Osteocyte (in vitro differentiated cells): ENCODE measurements around the gene C9orf85. TPM values are rescaled to one million over a fixed set of nuclear protein-coding genes. Genes with fewer than 3 reads are reported as not detected.
"Not testable (repeated sequence)": the region's sequence is repeated elsewhere in the genome, so short reads cannot be mapped to it uniquely, and the experiment has no call there.

Source experiments
- DNase-seq: peaks from one replicate; pipeline ENCODE4 v3.0.0; 2021; ENCODE audit warnings: mixed read lengths; ENCODE audit not compliant: unreplicated experiment; ENCODE audit errors: extremely low spot score
- H3K27ac Mint-ChIP-seq: one replicate; pipeline ENCODE4 v1.8.0; 2021; ENCODE audit warnings: mild to moderate bottlenecking, mixed read lengths; ENCODE audit not compliant: unreplicated experiment
- H3K27me3 Mint-ChIP-seq: one replicate; pipeline ENCODE4 v1.8.0; 2021; ENCODE audit warnings: mixed read lengths; ENCODE audit not compliant: unreplicated experiment
- H3K36me3 Mint-ChIP-seq: one replicate; pipeline ENCODE4 v1.8.0; 2021; ENCODE audit warnings: mixed read lengths; ENCODE audit not compliant: unreplicated experiment
- H3K4me1 Mint-ChIP-seq: one replicate; pipeline ENCODE4 v1.8.0; 2021; ENCODE audit warnings: mixed read lengths; ENCODE audit not compliant: unreplicated experiment
- H3K4me3 Mint-ChIP-seq: one replicate; pipeline ENCODE4 v1.8.0; 2021; ENCODE audit warnings: mild to moderate bottlenecking, moderate library complexity, mixed read lengths; ENCODE audit not compliant: unreplicated experiment
- H3K9me3 Mint-ChIP-seq: one replicate; pipeline ENCODE4 v1.8.0; 2021; ENCODE audit warnings: mixed read lengths; ENCODE audit not compliant: unreplicated experiment
- total RNA-seq: library from RNA; stranded (reverse); gene quantifications from 2 replicates; pipeline ENCODE4 v1.2.1, GENCODE V29; 2021
- TF ChIP-seq, protein P1 (sequence below): fragments of 200-600 bp; sonication (generic); IDR thresholded peaks from 2 replicates; pipeline ENCODE4 v1.5.0; 2021; ENCODE audit warnings: antibody characterized with exemption, mild to moderate bottlenecking, moderate library complexity

Gene C9orf85
- total RNA-seq, 1 donor from 2014 or later, result 10.8 TPM

DNA sequence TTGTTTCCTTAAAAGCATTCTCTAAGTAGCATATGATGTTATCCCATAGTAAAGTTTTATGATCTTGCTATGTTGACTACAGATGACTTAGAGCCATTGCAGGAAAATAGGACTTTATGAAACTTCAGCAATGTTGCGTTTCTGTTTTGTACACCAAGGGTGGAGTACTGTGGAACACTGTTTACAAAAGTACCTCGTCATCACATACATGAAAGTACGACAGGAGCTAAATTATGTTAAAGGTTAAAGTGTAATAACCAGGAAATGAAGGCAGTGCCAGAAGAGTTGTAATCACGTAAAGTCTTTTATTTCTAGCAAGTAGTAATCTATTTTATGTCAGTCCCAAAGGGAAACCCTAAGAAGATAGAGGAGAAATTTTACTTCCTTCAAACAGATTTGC, 50.9 kb downstream of the C9orf85 start:
- Mint-ChIP-seq H3K9me3 (peaks cover 2% of the 10 kb centered on the region), H3K27ac (no peak overlapping the region), H3K36me3 (peaks cover 12% of the 10 kb centered on the region), H3K27me3 (no peaks in the 10 kb centered on the region), H3K4me3 (no peak overlapping the region), H3K4me1 (no peaks in the 10 kb centered on the region)
- no peak for DNase-seq
- TF ChIP-seq, protein P1, sequence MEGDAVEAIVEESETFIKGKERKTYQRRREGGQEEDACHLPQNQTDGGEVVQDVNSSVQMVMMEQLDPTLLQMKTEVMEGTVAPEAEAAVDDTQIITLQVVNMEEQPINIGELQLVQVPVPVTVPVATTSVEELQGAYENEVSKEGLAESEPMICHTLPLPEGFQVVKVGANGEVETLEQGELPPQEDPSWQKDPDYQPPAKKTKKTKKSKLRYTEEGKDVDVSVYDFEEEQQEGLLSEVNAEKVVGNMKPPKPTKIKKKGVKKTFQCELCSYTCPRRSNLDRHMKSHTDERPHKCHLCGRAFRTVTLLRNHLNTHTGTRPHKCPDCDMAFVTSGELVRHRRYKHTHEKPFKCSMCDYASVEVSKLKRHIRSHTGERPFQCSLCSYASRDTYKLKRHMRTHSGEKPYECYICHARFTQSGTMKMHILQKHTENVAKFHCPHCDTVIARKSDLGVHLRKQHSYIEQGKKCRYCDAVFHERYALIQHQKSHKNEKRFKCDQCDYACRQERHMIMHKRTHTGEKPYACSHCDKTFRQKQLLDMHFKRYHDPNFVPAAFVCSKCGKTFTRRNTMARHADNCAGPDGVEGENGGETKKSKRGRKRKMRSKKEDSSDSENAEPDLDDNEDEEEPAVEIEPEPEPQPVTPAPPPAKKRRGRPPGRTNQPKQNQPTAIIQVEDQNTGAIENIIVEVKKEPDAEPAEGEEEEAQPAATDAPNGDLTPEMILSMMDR, result no peak

DNA sequence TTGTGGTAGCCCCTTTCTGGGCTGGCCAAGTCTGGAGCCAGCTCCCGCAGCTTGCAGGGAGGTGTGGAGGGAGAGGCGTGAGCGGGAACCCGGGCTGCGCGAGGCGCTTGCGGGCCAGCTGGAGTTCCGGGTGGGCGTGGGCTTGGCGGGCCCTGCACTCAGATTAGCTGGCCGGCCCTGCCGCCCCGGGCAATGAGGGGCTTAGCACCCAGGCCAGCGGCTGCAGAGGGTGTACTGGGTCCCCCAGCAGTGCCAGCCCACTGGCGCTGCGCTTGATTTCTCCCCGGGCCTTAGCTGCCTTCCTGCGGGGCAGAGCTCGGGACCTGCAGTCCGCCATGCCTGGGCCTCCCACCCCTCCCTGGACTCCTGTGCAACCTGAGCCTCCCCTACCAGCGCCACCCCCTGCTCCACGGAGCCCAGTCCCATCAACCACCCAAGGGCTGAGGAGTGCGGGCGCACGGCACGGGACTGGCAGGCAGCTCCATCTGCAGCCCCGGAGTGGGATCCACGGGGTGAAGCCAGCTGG, 52.1 kb downstream of the C9orf85 start:
- Mint-ChIP-seq H3K36me3 (peaks cover 17% of the 10 kb centered on the region), H3K9me3 (peaks cover 11% of the 10 kb centered on the region)
- H3K27me3 Mint-ChIP-seq, H3K4me3 Mint-ChIP-seq, H3K4me1 Mint-ChIP-seq, H3K27ac Mint-ChIP-seq, DNase-seq: not testable (repeated sequence)

GRCh38 chr9:71965403-71965802, 54.0 kb downstream of the C9orf85 start:
- TF ChIP-seq, protein P1, result no peak
- peaks cover 23% of the 10 kb centered on the region for H3K36me3 Mint-ChIP-seq
- no peak for DNase-seq
- H3K4me3 Mint-ChIP-seq, result no peak overlapping the region
- H3K4me1 Mint-ChIP-seq, result no peaks in the 10 kb centered on the region
- H3K27ac Mint-ChIP-seq, result no peak overlapping the region
- peaks cover 15% of the 10 kb centered on the region for H3K9me3 Mint-ChIP-seq
- no peaks in the 10 kb centered on the region for H3K27me3 Mint-ChIP-seq

GRCh38 chr9:71966601-71967000, 55.2 kb downstream of the C9orf85 start:
- H3K27me3 Mint-ChIP-seq, result no peaks in the 10 kb centered on the region
- H3K27ac Mint-ChIP-seq, result no peak overlapping the region
- H3K4me3 Mint-ChIP-seq, result no peak overlapping the region
- TF ChIP-seq, protein P1, result no peak
- H3K36me3 Mint-ChIP-seq, result peaks cover 23% of the 10 kb centered on the region
- no peak for DNase-seq
- H3K4me1 Mint-ChIP-seq, result no peaks in the 10 kb centered on the region
- peaks cover 15% of the 10 kb centered on the region for H3K9me3 Mint-ChIP-seq

DNA sequence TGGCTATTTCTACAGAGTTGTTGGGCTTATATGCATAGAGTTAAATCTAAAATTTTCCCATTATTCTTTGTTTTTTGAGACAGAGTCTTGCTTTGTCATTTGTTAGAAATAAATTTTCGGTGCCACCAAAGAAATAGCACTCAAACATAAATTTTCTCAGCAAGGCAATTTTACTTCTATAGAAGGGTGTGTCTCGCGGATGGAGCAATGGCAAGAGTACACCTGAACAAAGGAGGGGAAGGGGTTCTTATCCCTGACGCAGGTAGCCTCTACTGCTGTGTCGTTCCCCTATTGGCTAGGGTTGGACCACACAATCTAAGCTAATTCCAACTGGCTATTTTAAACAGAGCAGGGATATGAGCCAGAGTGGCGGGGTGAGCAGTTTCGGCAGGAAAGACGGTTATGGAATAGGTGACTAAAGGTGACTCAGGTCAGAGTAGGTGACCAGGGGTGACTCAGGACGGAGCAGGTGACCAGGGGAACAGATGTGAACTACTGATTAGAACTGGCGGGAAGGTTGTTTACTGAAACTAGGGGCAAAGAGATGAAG, 57.2 kb downstream of the C9orf85 start:
- Mint-ChIP-seq H3K36me3 (peaks cover 24% of the 10 kb centered on the region), H3K9me3 (peaks cover 15% of the 10 kb centered on the region), H3K27ac (no peak overlapping the region), H3K4me1 (no peaks in the 10 kb centered on the region), H3K27me3 (no peaks in the 10 kb centered on the region), H3K4me3 (no peak overlapping the region)
- DNase-seq, result no peak
- TF ChIP-seq, protein P1, result no peak

GRCh38 chr9:71975833-71976232, 64.4 kb downstream of the C9orf85 start:
- TF ChIP-seq, protein P1, result peak; percentile 46
- Mint-ChIP-seq H3K36me3 (peaks cover 3% of the 10 kb centered on the region), H3K27me3 (no peaks in the 10 kb centered on the region), H3K4me1 (no peaks in the 10 kb centered on the region), H3K4me3 (no peak overlapping the region), H3K27ac (no peak overlapping the region), H3K9me3 (no peaks in the 10 kb centered on the region)
- DNase-seq, result no peak
